ENCODE results near the gene ZNF284.
A peak's percentile ranks its signal among the peaks of the same experiment; 100 is the strongest.

Gene ZNF284

GRCh38 chr19:44071824-44072542 is at the start of gene ZNF284:
Gene ZNF284 (plus strand): TSS chr19:44072159. CDS start chr19:44076390, 4,231 bp downstream.
- DNase-seq (ENCODE audit: low read depth): peak; percentile 72

DNA sequence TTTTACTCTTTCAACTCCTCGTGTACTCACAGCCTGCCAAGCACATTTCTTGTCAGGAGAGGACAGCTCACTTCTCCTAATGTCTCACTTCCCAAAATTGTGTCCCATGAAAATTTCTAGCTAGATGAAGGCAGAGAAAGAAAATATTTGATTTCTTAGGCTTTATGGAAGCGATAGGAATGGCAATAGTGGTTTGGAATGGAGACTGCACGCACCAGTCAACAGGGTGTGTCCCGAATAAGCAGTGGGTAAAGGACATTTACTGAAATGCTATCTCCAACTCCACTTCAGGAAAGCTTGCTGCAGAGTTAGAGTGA is 47.1 kb upstream of the ZNF284 start:
- no peak for DNase-seq (ENCODE audit: low read depth)

- peak; percentile 64 for DNase-seq (ENCODE audit: low read depth)
These were observed 46.6 kb upstream of the ZNF284 start, which contains the start of gene ZNF222 for GRCh38 chr19:44025217-44025936. Gene ZNF222 (plus strand): TSS chr19:44025379. CDS start chr19:44025437, 58 bp downstream.

- DNase-seq (ENCODE audit: low read depth): no peak
These were observed 45.3 kb upstream of the ZNF284 start for GRCh38 chr19:44026622-44027021.

DNA sequence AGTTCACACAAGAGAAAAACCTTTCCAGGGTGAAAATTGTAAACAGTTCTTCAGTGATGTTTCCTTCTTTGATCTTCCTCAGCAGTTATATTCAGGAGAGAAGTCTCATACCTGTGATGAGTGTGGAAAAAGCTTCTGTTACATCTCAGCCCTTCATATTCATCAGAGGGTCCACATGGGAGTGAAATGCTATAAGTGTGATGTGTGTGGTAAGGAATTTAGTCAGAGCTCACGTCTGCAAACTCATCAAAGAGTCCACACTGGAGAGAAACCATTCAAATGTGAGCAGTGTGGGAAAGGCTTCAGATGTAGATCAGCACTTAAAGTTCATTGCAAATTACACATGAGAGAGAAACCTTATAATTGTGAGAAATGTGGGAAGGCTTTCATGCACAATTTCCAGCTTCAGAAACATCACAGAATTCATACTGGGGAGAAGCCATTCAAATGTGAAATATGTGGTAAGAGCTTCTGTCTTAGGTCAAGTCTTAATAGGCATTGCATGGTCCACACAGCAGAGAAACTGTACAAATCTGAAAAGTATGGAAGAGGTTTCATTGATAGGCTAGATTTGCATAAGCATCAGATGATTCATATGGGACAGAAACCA is 39.9 kb upstream of the ZNF284 start:
- no peak for DNase-seq (ENCODE audit: low read depth)

GRCh38 chr19:44042147-44042546 is 29.8 kb upstream of the ZNF284 start:
- DNase-seq (ENCODE audit: low read depth): no peak

GRCh38 chr19:44050740-44051649 is 21.0 kb upstream of the ZNF284 start:
- no peak for DNase-seq (ENCODE audit: low read depth)

GRCh38 chr19:44051650-44052402 is 20.1 kb upstream of the ZNF284 start, which contains the start of gene ZNF223:
Gene ZNF223 (plus strand): TSS chr19:44052036. CDS start chr19:44055177, 3,141 bp downstream.
- no peak for DNase-seq (ENCODE audit: low read depth)

DNA sequence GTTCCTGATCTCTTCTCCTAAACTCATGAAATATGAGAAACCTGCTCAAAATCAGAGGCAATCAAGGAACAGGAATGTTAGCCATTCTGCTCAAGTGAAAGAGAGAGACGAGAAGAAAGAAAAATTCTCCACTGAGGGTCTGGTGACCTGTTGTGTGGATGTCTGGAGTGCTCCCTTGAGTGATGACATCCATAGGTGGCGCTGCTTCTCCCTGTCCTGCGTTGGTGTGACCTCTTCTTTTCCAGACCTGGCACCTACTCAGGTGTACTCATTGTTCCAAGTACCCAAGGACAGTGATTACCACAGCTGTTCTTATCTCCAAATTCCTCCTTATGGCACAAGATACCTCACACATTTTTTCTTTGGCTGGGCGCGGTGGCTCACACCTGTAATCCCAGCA is 16.1 kb upstream of the ZNF284 start:
- no peak for DNase-seq (ENCODE audit: low read depth)

DNA sequence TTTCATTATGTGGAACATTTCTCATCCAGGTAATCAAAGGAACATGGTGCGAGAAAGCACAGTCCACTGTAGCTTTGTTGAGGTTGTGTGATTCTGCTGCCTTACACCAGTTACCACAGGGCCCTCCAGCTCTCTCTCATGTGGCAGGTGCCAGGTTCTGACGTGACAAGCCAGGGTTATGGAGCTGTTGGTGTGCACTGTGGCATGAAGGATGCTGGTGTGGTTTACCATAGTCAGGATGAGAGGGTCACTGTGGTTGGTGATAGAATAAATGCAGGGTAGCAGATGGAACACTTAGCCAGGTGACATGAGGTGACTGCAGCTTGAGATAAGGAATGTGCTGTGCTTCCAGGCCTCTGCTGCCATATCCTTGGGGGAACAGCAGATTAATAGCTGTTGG is 12.7 kb upstream of the ZNF284 start:
- no peak for DNase-seq (ENCODE audit: low read depth)

DNA sequence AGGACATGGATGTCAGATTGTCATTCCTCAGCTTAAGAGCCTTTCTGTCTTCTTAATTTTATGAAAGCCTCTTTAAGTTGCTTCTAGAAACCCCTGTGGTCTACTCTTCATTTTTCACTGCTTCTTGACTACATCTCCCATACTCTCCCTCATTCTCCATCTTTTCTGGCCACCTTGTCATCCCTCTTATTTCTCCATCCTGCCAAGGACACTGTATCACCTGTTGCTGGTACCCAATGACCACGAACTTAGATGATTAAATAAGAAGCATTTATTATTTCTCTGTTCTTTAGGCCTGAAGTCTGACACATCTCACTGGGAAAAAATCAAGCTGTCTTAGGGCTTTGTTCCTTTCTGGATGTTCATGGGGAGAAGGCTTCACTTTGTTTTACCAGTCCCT is 10.9 kb upstream of the ZNF284 start:
- DNase-seq (ENCODE audit: low read depth): no peak

DNA sequence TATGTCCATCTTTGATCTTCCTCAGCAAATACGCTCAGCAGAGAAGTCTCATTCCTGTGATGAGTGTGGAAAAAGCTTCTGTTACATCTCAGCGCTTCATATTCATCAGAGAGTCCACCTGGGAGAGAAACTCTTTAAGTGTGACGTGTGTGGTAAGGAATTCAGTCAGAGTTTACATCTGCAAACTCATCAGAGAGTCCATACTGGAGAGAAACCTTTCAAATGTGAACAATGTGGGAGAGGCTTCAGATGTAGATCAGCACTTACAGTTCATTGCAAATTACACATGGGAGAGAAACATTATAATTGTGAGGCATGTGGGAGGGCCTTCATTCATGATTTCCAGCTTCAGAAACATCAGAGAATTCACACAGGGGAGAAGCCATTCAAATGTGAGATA is 5.7 kb upstream of the ZNF284 start:
- no peak for DNase-seq (ENCODE audit: low read depth)

- DNase-seq (ENCODE audit: low read depth): no peak
These were observed 2.5 kb upstream of the ZNF284 start for GRCh38 chr19:44069415-44069814.

GRCh38 chr19:44072543-44073401 is 813 bp downstream of the ZNF284 start:
- no peak for DNase-seq (ENCODE audit: low read depth)

DNA sequence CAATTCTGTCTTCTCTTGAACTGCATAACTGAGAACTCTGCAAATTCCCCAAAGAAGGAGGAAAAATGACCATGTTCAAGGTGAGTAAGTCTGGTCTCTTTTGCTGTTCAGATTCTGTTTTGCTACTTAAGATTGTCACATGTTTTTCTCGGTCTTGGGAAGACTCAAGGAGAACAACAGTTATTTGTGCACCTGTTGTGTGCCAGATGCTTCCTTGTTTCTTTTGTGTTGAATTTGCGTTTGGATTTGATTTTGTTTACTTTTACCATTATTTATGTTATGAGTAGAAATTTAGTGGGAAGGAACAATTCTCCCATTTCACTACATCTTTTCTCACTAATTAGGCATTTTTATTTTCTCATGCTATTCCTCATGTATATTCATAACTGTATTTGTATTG is 4.4 kb downstream of the ZNF284 start:
- DNase-seq (ENCODE audit: low read depth): no peak

GRCh38 chr19:44092108-44092507 is 20.1 kb downstream of the ZNF284 start:
- no peak for DNase-seq (ENCODE audit: low read depth)

GRCh38 chr19:44093931-44094765 is 22.2 kb downstream of the ZNF284 start, which contains the start of gene ZNF224:
Gene ZNF224 (plus strand): TSS chr19:44094361. CDS start chr19:44097874, 3,513 bp downstream.
- peak; percentile 76 for DNase-seq (ENCODE audit: low read depth)

- no peak for DNase-seq (ENCODE audit: low read depth)
These were observed 35.8 kb downstream of the ZNF284 start for GRCh38 chr19:44107751-44108150.

DNA sequence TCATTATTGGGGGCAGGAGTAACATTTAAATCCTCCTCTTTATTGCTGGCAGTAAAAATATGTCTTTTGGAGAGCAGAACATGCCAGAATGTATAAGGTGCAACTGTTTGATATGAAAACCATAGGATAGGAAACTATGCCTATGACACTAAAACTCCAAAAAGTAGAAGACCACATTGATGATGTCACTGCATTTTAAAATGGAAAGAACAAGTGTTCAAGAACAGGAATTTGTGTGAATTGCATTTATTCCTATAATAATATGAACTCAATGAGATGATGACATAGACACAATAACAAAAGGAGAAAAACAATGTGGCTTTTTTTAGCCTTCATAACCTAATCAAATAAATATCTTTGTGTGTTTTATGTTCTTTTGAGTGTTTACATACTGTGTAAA is 37.5 kb downstream of the ZNF284 start:
- no peak for DNase-seq (ENCODE audit: low read depth)
